Testis (tissue), 3 donors: ENCODE results near the gene SMLR1. TPM values are rescaled to one million over a fixed set of nuclear protein-coding genes. Genes with fewer than 3 reads are reported as not detected.

Experiments
- DNase-seq: peaks from one replicate; pipeline ENCODE4 v3.0.0-alpha.2; 2019
- H3K27ac ChIP-seq, 2 donors: fragments of 200-600 bp; sonication (generic); one replicate each; pipeline ENCODE4 v1.5.1; 2019
- H3K27me3 ChIP-seq: fragments of 200-600 bp; sonication (generic); one replicate; pipeline ENCODE4 v1.5.1; 2019
- H3K36me3 ChIP-seq: fragments of 200-600 bp; sonication (generic); one replicate; pipeline ENCODE4 v1.5.1; 2017; ENCODE audit warnings: low read depth; ENCODE audit errors: missing control alignments
- H3K4me1 ChIP-seq: fragments of 200-600 bp; sonication (generic); one replicate; pipeline ENCODE4 v1.5.1; 2019
- H3K4me3 ChIP-seq, 2 donors: fragments of 200-600 bp; sonication (generic); one replicate each; pipeline ENCODE4 v1.5.1; 2017 to 2019
- H3K9me3 ChIP-seq: fragments of 200-600 bp; sonication (generic); one replicate; pipeline ENCODE4 v1.5.1; 2017
- POLR2A ChIP-seq: fragments of 450-650 bp; IDR thresholded peaks from one replicate; pipeline ENCODE4 v1.6.1; 2017; ENCODE audit warnings: antibody characterized with exemption, mild to moderate bottlenecking, moderate library complexity
- WGBS, 2 donors: methylation state at CpG; one replicate each; pipeline ENCODE4 v1.1.5; 2018; 5-methylcytosine and 5-hydroxymethylcytosine counted together
- intact Hi-C: fragments of 100-400 bp; cut with DNase I; formaldehyde crosslinking; loops from one replicate; pipeline ENCODE4 v1.15.1; 2023; ENCODE audit warnings: low total_unique reads
- polyA plus RNA-seq: library from polyadenylated mRNA; stranded (reverse); fragments of 350-450 nt; fragmentation: Illumina TruSeq; extraction: RNeasy Lipid Tissue Mini Kit (QIAGEN cat#74804); gene quantifications from one replicate; pipeline ENCODE4 v1.2.3, GENCODE V29; 2014; ENCODE audit warnings: low read depth, low replicate concordance; ENCODE audit not compliant: insufficient read depth
- total RNA-seq, 2 donors: library from RNA; depleted of rRNA; stranded (reverse); fragments of >200 nt; gene quantifications; one replicate each; pipeline ENCODE4 v1.2.3, GENCODE V29; 2016
- TF ChIP-seq, protein P1 (sequence below), 3 experiments: fragments of 450-650 bp in 2 of 3; fragments of 200-600 bp in 1 of 3; sonication (generic) in 1 of 3; IDR thresholded peaks; one replicate each; pipeline ENCODE4 v1.5.1; 2016 to 2019; ENCODE audit warnings: antibody characterized with exemption in 3 of 3, mild to moderate bottlenecking in 2 of 3, moderate library complexity in 1 of 3

The SMLR1 gene
- total and polyA plus RNA-seq, 3 donors from 2014 or later = 0.28 to 0.94 (median 0.31) TPM

DNA sequence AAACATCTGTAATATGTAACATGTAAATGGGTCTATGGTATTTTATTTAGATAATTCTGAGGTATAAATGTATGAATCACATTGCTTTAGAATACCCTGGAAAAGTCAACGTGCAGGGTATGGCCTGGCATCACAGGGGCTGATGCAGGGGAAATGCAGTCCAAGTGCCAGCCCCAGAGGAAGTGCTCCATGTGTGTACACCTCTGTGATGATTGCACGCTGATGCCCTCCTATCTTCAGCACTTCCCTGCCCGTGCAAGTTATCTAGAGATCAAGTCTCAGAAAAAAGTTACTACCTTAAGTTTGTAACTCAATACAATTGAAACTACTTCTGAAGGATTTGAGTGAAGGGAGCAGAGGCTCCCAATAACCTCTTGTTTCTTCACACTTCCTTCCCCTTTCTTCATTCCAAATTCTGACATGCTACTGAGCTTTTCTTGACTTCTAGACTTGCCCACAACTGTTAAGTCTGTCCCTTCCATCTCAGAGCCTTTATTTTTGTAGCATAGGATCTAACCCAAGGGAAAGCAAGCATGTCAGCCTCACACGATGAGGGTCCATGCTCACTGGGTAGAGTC lies 2.2 kb downstream of the SMLR1 start:
- H3K9me3 ChIP-seq = no peaks in the 10 kb centered on the region
- TF ChIP-seq, protein P1, sequence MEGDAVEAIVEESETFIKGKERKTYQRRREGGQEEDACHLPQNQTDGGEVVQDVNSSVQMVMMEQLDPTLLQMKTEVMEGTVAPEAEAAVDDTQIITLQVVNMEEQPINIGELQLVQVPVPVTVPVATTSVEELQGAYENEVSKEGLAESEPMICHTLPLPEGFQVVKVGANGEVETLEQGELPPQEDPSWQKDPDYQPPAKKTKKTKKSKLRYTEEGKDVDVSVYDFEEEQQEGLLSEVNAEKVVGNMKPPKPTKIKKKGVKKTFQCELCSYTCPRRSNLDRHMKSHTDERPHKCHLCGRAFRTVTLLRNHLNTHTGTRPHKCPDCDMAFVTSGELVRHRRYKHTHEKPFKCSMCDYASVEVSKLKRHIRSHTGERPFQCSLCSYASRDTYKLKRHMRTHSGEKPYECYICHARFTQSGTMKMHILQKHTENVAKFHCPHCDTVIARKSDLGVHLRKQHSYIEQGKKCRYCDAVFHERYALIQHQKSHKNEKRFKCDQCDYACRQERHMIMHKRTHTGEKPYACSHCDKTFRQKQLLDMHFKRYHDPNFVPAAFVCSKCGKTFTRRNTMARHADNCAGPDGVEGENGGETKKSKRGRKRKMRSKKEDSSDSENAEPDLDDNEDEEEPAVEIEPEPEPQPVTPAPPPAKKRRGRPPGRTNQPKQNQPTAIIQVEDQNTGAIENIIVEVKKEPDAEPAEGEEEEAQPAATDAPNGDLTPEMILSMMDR (IDR thresholded peaks at IDR 0.05) = no peak
- TF ChIP-seq POLR2A = no peak
- no peaks in the 10 kb centered on the region for H3K36me3 ChIP-seq
- H3K27me3 ChIP-seq = no peaks in the 10 kb centered on the region
- WGBS, 2 donors = 68 to 80% methylated on average over 4 of the region's 4 CpGs
- DNase-seq = no peak
- H3K4me3 ChIP-seq = no peak overlapping the region
- no peak overlapping the region for H3K27ac ChIP-seq
- intact Hi-C loops = no loop called here
- H3K4me1 ChIP-seq = no peaks in the 10 kb centered on the region

DNA sequence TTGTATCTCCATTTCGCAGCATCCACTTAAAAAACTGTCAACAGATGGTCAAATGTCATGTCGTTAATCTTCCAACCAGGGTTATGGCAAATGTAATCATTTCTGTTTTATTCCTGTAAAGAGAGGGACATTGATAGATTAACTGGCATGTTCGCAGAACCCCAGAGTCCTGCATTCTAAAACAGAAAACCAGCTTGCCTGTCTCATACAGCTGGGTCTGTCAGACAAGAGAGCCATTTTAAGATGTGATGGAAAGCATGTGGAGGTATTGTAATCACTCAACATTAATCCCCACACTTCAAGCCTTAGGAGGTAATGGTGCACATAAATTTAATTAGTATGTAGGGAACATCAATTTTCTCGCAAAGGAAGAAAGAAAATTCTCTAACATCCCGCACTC lies 4.4 kb downstream of the SMLR1 start:
- WGBS, 2 donors = 92 to 94% methylated on average over 5 of the region's 5 CpGs
- Histone ChIP-seq H3K27ac (no peak overlapping the region), H3K9me3 (no peaks in the 10 kb centered on the region), H3K4me1 (no peaks in the 10 kb centered on the region), H3K4me3 (no peak overlapping the region), H3K36me3 (no peaks in the 10 kb centered on the region), H3K27me3 (no peaks in the 10 kb centered on the region)
- intact Hi-C loops = no loop called here
- no peak for TF ChIP-seq POLR2A
- TF ChIP-seq, protein P1 (IDR thresholded peaks at IDR 0.05) = no peak
- no peak for DNase-seq

DNA sequence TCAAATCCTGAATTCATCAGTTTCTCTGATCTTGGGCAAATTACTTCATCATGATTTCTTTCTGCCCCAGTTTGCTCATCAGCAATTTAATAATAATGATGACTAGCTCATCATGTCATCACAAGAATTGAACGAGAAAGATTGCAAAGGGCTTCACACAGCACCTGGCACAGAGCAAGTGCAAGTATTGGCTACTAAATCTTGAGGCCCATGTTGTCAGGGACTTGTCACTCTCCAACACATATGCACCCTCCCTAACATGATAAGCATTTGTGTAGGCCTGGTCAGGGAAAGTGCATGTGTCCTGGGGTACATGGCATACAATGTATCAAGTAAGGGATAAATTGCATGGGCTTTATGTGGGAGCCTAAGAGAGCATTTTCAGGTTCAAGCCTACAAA lies 6.4 kb downstream of the SMLR1 start:
- intact Hi-C loops = no loop called here
- H3K4me3 ChIP-seq = no peak overlapping the region
- TF ChIP-seq, protein P1 (IDR thresholded peaks at IDR 0.05) = no peak
- no peak for TF ChIP-seq POLR2A
- 90% methylated on average over 1 of the region's 1 CpG for WGBS, 2 donors
- H3K27me3 ChIP-seq = no peaks in the 10 kb centered on the region
- H3K27ac ChIP-seq = no peak overlapping the region
- H3K9me3 ChIP-seq = no peaks in the 10 kb centered on the region
- H3K36me3 ChIP-seq = no peaks in the 10 kb centered on the region
- no peaks in the 10 kb centered on the region for H3K4me1 ChIP-seq
- no peak for DNase-seq

DNA sequence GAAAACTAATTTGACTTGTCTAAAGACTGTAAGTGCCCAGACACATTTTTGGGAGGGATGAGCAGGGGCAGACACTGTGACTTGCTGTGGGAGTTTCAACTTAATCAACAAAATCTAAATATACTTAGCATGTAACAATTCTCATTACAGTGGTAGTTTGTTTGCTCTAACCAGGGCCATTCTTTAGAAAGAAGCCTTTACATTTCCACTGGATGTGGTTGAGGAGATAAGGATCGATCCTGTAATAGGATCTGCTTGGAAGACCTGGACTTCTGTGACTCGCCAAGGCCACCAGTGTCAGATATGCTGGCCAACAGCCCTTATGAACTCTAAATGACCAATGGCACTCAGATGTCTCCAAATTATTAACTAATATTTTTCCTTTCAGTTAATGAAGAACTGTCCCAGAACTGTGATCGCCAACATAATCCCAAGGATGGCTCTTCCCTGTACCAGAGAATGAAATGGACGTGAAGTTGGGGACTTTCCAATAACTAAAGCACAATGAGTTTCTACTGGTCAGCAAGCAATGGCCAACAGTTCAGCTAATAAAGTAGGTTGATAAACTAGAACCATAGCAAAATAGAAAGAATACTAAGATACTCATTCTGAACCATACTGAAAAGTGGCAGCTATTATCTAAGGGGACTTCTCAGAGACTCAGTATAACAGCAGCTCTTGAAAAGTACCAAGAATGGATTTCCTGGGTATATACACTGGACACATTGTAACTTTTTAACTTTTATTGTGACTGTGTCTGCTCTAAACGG lies 7.5 kb downstream of the SMLR1 start:
- Histone ChIP-seq H3K27ac (no peak overlapping the region), H3K4me1 (no peaks in the 10 kb centered on the region), H3K9me3 (no peaks in the 10 kb centered on the region), H3K4me3 (no peak overlapping the region), H3K27me3 (no peaks in the 10 kb centered on the region), H3K36me3 (no peaks in the 10 kb centered on the region)
- WGBS, 2 donors = 73 to 78% methylated on average over 5 of the region's 5 CpGs
- no peak for DNase-seq
- intact Hi-C loops = no loop called here
- TF ChIP-seq POLR2A = no peak
- TF ChIP-seq, protein P1 (IDR thresholded peaks at IDR 0.05) = no peak
